Stimulated activated CD4-positive, alpha-beta T cell treated with anti-CD3 and anti-CD28 coated beads, Interleukin-4, amount 100 ng/mL, for 48 hours (primary cell): Measurements from ENCODE around the gene PCSK4.
"Not testable (repeated sequence)": the region's sequence is repeated elsewhere in the genome, so short reads cannot be mapped to it uniquely, and the experiment has no call there.

ENCODE experiments used
- DNase-seq, 2 donors: peaks; one replicate each; pipeline ENCODE4 v3.0.0-alpha.2; 2020; ENCODE audit warnings: low read depth in 2 of 2

PCSK4 gene

DNA sequence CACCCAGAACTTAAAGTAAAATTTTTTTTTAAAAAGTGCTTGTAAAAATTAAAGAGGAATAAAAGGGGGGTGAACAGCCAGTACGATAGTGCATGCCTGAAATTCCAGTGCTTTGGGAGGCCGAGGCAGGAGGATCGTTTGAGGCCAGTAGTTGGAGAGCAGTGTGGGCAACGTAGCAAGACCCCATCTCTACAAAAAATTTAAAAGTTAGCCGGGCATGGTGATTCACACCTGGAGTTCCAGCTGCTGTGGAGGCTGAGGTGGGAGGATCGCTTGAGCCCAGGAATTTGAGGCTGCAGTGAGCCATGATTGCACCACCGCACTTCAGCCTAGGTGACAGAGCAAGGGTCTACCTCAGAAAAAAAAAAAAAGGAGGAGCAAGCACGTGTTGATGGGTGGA, 14.9 kb upstream of the PCSK4 start:
- DNase-seq, result no peak

DNA sequence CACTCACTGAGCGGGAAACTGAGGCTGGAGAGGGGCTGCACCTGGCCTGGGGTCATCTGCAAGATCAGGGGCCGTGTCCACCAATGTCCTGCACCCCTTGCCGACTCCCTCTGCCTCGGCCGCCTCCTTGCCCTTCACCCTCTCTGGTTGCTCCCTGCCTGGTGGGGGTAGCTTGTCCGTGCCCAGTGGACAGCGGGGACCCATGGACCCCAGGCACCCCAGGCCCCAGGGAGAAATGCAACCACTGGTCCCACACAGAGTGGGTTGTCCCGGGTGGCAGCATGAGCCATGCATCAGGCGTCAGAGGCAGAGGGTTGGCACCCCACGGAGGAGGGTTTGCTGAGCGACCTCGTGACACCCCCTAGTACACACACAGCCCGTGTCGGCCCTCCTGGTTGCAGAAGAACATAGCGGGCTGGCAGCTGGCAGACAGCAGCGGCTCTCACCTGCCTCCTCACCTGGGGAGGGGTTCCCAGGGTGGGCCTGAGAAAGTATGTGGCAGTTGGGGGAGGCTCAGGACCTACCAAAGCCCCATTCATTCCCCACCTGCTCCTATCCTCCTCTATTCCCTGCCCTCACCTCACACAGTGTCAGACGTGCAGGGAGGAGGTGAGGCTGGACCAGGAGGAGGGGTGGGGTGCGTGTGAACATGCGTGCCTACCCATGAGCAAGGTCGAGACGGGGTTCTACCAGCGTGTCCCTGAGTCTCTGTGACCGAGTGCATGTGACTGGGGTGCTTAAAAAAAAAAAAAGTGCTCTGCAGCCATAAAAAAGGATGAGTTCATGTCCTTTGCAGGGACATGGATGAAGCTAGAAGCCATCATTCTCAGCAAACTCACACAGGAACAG, 14.0 kb upstream of the PCSK4 start:
- DNase-seq, result no peak

DNA sequence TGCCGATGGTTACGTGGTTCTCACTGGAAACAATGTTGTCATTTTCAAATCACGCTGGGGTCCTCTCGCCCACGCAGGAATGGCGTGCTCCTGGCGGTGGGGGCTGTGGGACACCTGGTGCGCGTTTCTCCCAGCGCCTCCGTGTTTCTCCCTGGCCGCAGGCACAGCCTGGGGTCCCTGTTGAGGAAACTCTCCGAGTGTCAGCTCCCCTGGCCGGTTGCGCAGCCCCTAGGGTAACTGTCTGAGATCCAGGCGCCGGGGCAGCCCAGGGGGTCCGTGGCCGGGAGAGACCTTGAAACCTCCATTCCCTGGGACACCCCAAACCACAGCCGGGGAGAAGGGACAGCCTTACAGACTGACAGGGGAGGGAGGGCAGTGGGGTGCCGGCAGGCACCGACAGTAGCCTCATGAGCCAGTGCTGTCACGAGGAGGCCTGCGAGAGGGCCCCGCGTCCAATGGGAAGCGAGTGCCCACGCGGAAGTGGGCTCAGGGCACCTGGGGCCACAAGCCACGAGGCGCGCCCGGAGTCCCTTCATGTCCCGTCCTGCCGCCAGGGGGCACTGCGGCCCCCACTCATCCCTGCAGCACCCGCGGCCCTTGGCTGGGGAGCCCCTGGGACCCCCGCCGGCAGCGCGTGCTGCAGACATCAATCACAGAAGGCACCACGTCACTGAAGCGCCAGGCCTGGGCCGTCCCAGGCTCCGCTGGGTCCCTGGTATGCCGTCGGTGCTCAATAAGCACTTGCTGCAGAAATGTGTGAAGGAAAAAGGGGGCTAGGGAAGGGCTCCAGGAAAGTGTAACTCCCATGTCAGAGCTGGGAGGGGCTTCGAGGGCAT, 13.2 kb upstream of the PCSK4 start:
- peak; percentile 65 to 74 for DNase-seq

DNA sequence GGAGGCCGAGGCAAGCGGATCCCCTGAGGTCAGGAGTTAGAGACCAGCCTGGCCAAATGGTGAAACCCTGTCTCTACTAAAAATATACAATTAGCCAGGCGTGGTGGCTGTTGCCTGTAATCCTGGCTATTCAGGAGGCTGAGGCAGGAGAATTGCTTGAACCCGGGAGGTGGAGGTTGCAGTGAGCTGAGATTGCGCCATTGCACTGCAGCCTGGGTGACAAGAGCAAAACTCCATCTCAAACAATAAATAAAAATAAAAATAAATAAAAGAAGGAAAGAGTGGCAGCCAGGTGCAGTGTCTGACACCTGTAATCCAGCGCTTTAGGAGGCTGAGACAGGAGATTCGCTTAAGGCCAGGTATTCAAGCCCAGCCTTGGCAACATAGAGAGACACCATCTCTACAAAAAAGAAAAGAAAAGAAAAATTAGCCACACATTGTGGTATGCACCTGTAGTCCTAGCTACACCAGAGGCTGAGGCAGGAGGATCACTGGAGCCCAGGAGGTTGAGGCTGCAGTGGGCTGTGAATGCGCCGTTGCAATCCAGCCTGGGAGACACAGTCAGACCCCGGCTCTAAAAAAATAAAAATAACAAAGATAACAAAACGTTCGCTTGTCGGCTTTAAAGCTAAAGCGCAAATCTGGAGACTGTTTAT, 12.4 kb upstream of the PCSK4 start:
- no peak for DNase-seq

DNA sequence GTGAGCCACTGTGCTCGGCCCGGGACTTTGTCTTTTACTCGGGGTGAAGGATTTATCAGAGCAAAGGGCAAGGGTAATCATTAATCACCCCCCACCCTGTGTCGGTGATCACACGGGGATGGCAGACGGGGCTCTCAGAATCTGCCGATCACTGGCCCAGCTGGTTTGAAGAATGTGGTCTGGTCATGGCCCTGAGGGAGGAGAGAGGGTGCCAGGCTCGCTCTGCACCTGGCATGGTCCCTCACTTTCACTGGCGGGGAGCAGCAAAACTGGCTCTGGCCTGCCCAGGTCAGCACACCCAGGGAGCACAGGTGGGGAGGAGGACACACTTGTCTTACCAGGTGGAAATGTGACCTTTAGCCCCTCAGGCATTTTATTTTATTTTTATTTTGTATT, 11.0 kb upstream of the PCSK4 start:
- no peak for DNase-seq

DNA sequence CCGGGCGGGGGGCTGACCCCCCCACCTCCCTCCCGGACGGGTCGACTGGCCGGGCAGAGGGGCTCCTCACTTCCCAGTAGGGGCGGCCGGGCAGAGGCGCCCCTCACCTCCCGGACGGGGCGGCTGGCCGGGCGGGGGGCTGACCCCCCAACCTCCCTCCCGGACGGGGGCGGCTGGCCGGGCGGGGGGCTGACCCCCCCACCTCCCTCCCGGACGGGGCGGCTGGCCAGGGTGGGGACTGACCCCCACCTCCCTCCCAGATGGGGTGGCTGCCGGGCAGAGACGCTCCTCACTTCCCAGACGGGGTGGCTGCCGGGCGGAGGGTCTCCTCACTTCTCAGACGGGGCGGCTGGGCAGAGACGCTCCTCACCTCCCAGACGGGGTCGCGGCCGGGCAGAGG, 9.1 kb upstream of the PCSK4 start:
- DNase-seq, result not testable (repeated sequence)

DNA sequence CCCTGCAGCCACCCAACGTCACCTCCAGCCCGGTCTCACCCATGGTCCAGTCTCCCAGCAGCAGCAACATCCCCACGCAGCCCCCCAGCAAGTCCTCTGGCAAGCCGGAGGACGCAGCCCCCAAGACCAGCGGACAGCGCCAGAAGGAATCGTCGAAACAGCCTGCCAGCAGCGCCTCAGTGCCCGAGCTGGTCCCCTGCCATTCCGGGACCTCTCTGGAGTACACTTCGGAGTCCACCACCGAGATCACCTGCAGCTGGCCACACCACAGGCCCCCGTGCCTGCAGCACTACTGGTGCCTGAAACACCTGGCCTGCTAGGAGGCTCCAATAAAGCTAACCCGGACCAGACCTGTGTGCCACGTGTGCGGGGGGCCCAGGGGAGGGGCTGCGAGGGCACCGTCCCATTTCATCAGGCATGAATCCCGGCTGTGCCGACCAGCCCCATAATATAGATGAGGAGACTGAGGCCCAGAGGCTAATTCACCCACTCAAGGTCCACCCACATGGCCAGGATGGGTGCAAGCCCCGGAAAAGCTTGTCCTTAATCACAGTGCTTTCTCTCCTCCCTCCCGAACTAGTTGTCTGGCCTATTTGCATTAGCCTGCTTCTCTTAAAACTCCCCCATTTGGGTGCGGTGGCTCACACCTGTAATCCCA, 7.6 kb upstream of the PCSK4 start:
- no peak for DNase-seq

DNA sequence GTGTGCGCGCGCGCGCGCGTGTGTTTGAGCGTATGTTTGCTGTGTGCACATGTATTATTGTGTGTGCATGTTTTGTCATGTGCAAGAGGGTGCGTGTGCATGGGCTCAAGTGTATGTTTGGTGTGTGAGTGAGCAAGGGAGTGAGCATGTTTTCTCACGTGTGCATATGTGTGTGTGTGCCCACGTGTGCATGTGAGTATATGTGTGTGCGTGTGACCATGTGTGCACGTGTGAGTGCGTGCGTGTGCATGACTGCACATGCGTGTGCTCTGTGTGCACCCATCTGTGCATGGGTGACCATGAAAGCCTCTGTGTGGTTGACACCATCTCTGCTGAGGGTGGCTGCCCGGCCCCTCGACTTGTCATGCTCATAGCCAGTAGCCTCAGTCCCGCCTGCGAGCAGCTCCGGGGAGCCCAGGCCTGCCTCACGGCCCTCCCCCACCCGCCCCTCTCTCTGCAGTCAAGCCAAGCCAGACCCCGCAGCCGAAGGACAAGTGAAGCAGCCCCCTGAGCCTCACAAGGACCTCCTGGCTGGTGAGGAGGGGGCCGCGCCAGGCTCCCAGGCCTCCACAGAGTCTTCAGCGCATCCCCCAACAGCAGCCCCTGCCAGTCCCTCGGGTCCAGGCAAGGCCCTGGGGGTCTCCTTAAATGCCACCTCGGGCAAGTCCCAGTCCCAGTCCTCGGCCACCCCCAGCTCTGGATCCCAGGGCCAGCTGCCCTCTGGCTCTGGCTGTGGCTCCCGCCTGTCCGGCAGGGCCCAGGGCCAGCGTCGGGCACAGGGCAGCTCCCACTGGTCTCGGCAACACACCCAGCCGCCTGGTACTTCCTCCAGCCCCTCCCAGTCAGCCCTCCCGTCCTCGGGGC, 6.8 kb upstream of the PCSK4 start:
- DNase-seq, result no peak

DNA sequence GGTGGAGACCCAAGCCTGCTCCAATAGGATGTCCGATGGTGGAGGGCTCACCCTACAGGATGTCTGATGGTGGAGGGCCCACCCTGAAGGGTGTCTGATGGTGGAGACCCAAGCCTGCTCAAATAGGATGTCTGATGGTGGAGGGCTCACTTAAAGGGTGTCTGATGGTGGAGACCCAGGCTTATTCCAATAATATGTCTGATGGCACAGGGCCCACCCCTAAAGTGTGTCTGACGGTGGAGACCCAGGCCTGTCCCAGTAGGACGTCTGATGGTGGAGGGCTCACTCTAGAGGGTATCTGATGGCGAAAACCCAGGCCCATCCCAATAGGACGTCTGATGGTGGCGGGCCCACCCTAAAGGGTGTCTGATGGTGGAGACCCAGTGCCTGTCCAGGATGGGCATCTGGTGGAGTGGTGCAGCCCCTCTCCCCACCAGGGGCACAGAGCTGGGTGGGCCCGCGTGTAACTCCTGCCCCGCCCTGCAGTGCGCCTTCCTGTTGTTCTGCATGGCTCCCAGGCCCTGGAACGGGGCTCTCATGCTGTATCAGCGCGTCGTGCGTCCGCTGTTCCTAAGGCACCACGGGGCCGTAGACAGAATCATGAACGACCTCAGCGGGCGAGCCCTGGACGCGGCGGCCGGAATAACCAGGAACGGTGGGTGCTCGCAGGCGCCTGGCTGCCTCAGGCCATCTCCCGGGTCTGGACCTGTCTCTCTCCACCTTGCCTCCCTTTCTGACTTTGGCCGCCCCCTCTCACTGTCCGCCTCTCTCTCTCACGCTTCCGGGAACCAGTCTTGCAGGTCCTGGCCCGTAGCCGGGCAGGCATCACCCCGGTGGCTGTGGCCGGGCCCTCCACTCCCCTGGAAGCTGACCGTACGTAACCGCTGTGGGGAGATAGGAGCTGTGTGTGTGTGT, 5.9 kb upstream of the PCSK4 start:
- no peak for DNase-seq

DNA sequence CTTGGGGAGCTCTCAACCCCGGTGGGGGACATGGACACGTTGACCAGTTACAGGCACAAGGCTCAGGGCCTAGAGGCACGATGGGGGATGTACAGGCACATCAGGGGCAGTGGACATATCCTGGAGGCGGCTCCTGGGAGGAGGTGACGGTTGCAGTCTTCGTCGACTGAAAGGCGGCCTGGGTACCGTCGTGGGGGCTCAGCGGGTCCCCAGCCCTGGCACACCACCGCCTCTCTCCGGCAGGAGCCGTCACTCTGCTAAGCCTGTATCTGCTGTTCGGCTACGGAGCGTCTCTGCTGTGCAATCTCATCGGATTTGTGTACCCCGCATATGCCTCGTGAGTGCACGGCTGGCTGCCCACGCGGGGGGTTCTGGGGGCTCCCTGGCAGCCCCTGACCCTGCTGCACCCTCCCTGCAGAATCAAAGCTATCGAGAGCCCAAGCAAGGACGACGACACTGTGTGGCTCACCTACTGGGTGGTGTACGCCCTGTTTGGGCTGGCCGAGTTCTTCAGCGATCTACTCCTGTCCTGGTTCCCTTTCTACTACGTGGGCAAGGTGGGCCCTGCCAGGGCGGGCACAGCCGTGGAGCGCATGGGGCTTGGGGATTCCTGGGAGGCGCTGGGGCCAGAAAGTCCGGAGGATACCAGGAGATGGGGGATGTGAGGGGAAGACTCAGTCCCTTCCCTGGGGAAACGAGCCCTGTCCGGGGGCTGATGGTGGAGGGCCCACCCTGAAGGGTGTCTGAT, 5.1 kb upstream of the PCSK4 start:
- DNase-seq, result no peak

DNA sequence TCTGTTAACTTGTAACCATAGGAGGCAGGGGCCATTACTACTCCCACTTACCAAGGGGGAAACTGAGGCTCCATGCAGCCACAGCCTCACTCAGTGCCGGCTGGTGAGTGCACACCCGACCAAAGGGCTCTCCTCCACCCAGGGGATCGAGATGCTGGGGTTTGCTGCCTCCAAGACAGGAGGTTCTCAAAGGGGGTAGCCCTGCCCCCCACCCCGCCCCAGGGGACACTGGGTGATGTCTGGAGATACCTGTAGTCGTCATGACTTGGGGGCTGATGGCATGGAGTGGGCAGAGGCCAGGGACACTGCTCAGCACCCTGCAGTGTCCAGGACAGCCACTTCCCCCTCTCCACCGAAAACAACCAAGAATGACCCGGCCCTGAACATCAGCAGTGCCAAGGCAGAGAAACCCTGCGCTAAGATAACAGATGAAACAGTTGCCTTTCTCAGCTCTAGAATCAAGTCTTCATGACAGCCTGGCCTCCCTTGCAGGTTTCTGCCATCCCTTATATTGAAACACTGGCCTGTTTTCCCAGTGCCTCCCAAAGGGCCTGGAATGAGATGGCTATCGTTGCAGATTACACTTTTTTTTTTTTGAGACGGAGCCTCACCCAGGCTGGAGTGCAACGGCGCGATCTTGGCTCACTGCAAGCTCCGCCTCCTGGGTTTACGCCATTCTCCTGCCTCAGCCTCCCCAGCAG, 4.1 kb upstream of the PCSK4 start:
- DNase-seq, result no peak

DNA sequence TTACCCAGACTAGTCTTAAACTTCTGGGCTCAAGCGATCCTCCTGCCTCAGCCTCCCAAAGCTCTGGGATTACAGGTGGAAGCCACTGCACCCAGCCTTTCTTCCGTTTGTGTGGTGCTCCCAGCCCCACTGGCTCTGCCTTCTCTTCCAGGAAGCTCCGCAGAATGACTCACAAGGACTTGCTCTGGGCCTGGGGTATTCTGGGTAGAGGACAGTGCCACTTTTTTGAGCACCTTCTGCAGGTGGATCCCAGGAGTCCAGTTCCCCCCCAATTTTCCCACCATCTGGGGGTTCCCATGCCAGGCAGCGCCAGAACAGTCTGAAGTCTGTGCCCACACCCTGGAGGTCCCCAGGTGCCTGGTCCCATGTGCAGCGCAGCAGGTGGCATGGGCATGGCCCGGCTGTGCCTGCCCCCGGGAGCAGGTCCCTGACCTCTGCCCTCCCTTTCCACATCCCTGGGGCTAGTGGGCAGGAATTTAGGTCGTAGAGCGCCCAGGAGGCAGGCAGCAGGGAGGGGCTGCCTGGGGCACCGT, 2.4 kb upstream of the PCSK4 start:
- no peak for DNase-seq

DNA sequence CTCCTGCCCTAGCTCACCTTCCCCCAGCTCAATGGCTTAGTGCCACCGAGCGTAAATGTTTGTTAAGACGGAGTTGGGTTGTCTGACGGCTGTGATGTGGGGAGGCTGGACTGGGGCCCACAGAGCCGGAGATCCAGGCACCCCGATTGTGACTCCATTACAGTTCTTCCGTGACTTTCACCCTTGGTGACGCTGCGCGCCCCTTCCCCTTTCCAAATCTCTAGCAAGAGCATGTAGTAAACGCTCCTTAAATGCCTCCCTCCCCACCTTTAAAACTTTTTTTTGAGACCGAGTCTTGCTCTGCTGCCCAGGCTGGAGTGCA, 1.7 kb upstream of the PCSK4 start:
- DNase-seq, result no peak

DNA sequence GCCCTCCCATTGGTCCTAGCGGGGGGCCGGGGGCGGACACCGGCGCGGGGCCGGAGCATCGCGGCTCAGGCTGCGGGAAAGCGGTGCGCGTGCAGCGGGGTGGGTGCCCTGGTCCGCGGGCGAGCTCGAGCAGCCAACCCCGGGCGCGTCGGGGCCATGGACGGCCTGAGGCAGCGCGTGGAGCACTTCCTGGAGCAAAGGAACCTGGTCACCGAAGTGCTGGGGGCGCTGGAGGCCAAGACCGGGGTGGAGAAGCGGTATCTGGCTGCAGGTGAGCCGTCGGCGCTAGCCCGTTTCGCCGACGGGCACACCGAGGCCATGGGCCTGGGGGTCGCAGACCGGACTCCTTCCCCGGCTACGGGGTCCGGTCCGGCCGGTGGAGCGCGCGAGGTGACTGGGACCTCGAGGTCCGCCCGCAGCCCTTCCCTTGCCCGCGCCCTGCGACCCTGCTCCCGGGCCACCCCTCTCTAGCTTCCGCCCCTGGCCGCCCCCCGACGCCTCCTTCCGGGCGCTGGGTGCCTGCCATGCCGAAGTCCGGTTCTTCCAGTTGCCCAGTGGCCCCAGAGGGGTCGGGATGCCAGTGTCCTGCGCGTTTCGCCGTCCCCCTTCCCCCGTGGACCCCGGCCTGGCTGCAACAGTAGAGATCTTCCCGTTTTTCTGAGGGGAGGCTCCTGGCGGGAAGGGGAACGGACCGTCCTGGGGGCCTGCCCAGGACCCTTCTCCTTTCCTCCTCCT, 1.1 kb upstream of the PCSK4 start, which contains the start of gene REEP6:
REEP6 (plus strand) TSS at position 68 of the 735 bp plus-strand sequence; CDS start at position 157, 89 bp downstream.
- no peak for DNase-seq

DNA sequence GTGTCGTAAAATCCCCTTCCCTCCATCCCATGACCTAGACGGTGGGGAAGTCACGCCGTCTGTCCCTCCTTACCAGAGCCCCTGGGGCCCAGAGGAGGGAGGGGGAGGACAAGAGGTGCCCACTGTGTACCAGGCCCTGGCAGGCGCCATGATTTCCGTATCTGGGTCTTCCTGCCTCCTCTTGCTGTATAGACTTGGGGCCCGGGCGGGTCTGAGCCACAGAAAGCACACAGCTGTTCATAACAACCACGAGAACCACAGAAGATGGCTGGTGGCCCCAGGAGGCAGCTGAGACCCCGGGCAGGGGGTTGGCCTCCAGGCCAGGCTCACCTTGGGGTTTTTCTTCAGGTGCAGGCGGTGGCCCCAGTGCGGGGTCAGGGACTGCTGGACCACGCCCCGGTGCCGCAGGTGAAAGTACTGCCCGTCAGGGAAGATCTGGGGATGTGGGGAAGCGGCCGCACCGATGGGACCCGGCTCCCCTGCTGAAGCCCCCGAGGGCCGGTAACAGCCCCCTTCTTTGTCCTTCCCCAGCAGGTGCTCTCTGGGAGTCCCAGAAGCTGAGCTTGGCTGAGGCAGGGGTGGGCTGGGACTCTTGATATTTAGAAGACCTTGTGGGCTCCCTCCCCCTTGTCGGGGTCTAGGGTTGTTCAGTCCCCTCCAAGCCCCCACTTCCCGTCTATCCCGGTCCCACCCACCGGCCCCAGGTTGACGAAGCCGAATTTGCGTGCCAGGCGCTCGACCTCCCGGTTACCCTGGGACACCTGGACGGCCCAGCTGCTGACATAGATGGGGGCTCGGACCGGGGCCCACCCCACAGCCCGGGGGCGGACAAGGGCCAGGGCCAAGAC, 463 bp downstream of the PCSK4 start:
- no peak for DNase-seq

DNA sequence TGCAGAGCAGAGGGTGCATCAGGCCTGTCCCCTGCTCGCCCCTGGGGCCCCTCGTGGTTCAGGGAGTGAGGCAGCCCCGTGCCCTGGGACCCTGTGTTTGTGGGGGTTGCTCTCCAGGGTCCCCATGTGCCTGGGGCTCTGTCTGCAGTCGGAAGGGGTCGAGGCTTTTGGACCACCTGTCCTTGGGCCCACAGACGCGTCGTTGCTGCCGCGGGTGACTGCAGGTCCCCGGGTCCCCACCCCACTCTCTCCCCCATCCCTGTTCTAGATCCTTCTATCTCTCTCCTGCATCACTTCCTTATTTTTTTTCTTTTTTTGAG, 1.9 kb downstream of the PCSK4 start:
- no peak for DNase-seq
